ENCODE results near the gene KNOP1. TPM values are rescaled to one million over a fixed set of nuclear protein-coding genes. Genes with fewer than 3 reads are reported as not detected.
A peak's percentile ranks its signal among the peaks of the same experiment; 100 is the strongest.

Gene KNOP1
- total and polyA plus RNA-seq, 2 of the 13 experiments (the other 11 are each of a cell fraction or from before 2014, with no cell fraction given): 21.2 to 57.5 TPM

- TF ChIP-seq ATF4 (CRISPR knock-in tag; IDR thresholded peaks at IDR 0.05): peak in 1 of 2 experiments; percentile 68; a peak in 2 of 4 replicates
- TF ChIP-seq ZNF496 (CRISPR knock-in tag; IDR thresholded peaks at IDR 0.05; ENCODE audit: insufficient replicate concordance): no peak
- peak; percentile 75 for TF ChIP-seq ELF3 (CRISPR knock-in tag; IDR thresholded peaks at IDR 0.05)
- peak; percentile 48 for TF ChIP-seq TEAD3 (CRISPR knock-in tag; optimal IDR thresholded peaks at IDR 0.05; ENCODE audit: borderline replicate concordance)
- peak; percentile 40; the same call in 1 of the 2 replicates for TF ChIP-seq TBX2 (CRISPR knock-in tag; IDR thresholded peaks at IDR 0.05; ENCODE audit: borderline replicate concordance)
- TF ChIP-seq FIP1L1 (IDR thresholded peaks at IDR 0.05; ENCODE audit: borderline replicate concordance, insufficient read depth, low read depth, low read length): no peak
- peak; percentile 37; the same call in 1 of the 2 replicates for TF ChIP-seq DMAP1 (CRISPR knock-in tag; IDR thresholded peaks at IDR 0.05)
- no peak for TF ChIP-seq BATF2 (CRISPR knock-in tag; IDR thresholded peaks at IDR 0.05)
- no peak for TF ChIP-seq GTF3A (CRISPR knock-in tag; conservative IDR thresholded peaks at IDR 0.05)
- peak; percentile 96 for TF ChIP-seq ZNF775 (CRISPR knock-in tag; IDR thresholded peaks at IDR 0.05; ENCODE audit: borderline replicate concordance)
- no peak for TF ChIP-seq REXO4 (CRISPR knock-in tag; IDR thresholded peaks at IDR 0.05; ENCODE audit: borderline replicate concordance)
- peak in 1 of 2 experiments; percentile 75; a peak in 2 of 4 replicates for TF ChIP-seq EP300 (IDR thresholded peaks at IDR 0.05; ENCODE audit: low read depth in 2 of 2, low read length in 2 of 2)
- TF ChIP-seq EP300 (CRISPR knock-in tag; IDR thresholded peaks at IDR 0.05; ENCODE audit: borderline replicate concordance): no peak
- TF ChIP-seq RBAK (CRISPR knock-in tag; IDR thresholded peaks at IDR 0.05): no peak
- TF ChIP-seq SAP130 (CRISPR knock-in tag; IDR thresholded peaks at IDR 0.05; ENCODE audit: low read depth): peak; percentile 43
- TF ChIP-seq MEIS2 (CRISPR knock-in tag; IDR thresholded peaks at IDR 0.05): no peak
- TF ChIP-seq ZNF609 (CRISPR knock-in tag; IDR thresholded peaks at IDR 0.05; ENCODE audit: borderline replicate concordance): peak; percentile 39; the same call in 1 of the 2 replicates
- no peak for TF ChIP-seq CREB1 (IDR thresholded peaks at IDR 0.05)
- TF ChIP-seq CREB1 (CRISPR knock-in tag; IDR thresholded peaks at IDR 0.05): peak; percentile 41; the same call in 1 of the 2 replicates
- TF ChIP-seq ZNF570 (CRISPR knock-in tag; IDR thresholded peaks at IDR 0.05; ENCODE audit: borderline replicate concordance): no peak
- TF ChIP-seq TRIM24 (CRISPR knock-in tag; IDR thresholded peaks at IDR 0.05): no peak
- peak; percentile 68; the same call in 1 of the 2 replicates for TF ChIP-seq NCOA2 (CRISPR knock-in tag; IDR thresholded peaks at IDR 0.05)
- TF ChIP-seq ATF1 (CRISPR knock-in tag; IDR thresholded peaks at IDR 0.05): 0 out of 2 replicates have a peak, but pooled peaks have one; percentile 29
- peak; percentile 21; the same call in 1 of the 2 replicates for TF ChIP-seq FOSL2 (CRISPR knock-in tag; IDR thresholded peaks at IDR 0.05)
- no peak for TF ChIP-seq XBP1 (CRISPR knock-in tag; IDR thresholded peaks at IDR 0.05)
These were observed 40.0 kb upstream of the KNOP1 start (continued) for GRCh38 chr16:19757762-19758595.

All from HepG2 (cell line).